Activated effector memory CD4-positive, alpha-beta T cell treated with anti-CD3 and anti-CD28 coated beads, Interleukin-2, amount 50 U/mL, for 16 hours (primary cell): Measurements from ENCODE around the gene NCAM1.

Experiments used
- DNase-seq: peaks from one replicate; pipeline ENCODE4 v3.0.0-alpha.2; 2020

NCAM1 gene

GRCh38 chr11:113141010-113141409 lies 179.8 kb downstream of the NCAM1 start:
- DNase-seq = no peak

- no peak for DNase-seq
These were observed 181.3 kb downstream of the NCAM1 start for GRCh38 chr11:113142508-113142907.

DNA sequence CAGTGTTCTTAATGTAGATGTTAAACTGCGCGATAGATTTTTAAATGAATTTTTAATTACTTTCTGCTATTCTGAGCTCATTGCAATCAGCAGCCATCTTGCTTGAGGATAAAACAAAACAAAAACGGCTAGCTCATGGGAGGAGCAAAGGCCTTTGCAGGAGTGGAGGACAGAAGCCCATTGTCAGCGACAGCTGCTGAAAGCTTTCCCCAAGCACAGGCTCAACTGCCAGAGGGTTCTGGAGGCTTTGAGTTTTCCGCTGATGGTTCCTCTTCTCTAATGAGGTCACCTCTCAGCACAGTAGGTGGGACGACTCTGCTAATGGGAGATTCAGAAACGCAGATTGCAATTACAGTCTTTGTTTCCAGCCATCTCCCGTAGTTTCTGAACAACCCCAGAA lies 186.0 kb downstream of the NCAM1 start:
- DNase-seq = no peak

GRCh38 chr11:113148076-113148475 lies 186.9 kb downstream of the NCAM1 start:
- DNase-seq = no peak

GRCh38 chr11:113148652-113149051 lies 187.4 kb downstream of the NCAM1 start:
- no peak for DNase-seq

- no peak for DNase-seq
These were observed 190.3 kb downstream of the NCAM1 start for GRCh38 chr11:113151521-113151920.

DNA sequence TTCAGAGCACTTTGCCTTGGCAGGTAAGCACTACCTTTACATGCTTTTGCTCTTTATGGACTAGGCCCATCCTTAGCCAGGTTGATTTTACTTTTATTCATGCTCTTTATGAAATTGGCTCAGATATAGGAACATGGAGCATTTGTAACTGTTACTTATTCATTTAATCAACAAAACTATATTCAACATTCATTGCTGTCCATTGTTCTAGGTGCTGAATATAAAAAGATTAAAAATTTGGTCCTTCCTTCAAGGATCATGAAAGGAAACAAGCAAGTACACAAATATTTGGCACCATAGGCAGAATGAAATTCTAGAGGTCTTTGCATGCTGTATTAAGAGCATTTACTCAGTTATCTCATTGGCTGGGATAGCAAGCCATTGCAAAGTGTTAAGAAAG lies 191.3 kb downstream of the NCAM1 start:
- no peak for DNase-seq

DNA sequence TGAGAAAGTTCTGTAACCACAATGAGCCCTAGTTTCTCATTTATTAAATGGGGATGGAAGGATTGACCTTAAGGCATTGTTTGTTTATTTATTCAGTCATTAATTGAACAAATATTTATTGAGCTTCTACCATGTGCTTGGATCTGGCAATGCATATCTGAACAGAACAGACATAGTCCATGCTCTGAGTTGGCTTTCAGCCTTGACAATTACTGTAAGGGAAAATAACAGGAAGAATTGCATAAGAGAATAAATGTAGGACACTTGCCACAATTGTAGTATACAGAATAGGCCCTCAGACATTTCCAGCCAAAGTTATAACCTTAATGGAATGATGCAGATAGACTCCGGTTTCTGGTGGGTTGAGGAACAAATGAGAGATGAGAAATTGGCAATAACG lies 192.6 kb downstream of the NCAM1 start:
- DNase-seq = no peak

DNA sequence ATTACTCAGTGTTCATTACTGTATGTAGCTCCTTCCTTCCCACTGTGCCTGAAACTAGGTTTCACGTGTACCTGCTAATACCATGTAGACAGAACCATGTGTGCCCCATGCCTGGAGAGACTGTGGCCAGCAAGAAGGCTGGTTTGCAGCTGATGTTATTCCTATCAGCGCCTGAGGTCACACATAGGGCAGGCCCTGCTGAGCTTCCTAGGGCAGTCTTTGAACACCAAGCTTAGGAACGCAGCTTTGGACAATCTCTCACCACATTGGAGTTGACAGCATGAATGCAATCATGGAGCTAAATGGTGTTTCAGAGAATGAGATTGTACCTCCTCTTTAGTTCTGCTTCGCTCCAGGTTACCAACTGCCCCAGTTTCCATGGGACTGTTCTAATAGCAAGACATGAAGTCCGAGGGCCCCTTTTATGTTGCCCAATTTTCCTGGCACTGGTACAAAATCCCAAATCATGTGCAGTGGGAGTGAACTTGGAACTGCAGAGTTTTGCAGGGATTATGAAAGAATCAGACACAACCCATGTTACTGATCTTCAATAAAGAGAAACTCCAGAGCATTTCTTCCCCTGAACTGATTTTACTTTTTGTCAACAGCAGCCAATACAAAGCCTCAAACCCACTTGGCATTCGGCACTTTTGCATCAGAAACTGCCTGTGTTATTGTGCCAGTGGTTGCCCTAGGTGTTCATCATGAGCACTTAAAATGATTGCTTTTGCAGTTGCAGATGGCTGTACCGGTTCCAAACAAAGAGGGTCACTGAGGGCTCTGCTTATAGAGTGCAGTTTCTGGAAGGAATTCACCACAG lies 199.0 kb downstream of the NCAM1 start:
- DNase-seq = no peak

DNA sequence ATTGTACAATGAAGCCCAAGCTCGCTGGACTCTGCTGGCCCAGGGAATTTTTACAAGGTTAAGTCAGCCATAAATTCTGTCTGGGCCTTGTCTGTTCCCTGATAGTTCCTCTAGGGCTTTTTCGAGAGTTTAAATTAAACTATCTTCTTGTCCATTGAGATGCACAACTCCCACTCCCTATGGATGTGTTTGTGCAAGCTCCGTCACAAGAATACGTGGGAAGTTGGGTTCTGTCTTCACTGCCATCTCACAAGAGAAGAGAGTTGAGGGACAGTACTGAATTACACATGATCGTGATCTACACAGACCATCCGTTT lies 199.5 kb downstream of the NCAM1 start:
- no peak for DNase-seq

DNA sequence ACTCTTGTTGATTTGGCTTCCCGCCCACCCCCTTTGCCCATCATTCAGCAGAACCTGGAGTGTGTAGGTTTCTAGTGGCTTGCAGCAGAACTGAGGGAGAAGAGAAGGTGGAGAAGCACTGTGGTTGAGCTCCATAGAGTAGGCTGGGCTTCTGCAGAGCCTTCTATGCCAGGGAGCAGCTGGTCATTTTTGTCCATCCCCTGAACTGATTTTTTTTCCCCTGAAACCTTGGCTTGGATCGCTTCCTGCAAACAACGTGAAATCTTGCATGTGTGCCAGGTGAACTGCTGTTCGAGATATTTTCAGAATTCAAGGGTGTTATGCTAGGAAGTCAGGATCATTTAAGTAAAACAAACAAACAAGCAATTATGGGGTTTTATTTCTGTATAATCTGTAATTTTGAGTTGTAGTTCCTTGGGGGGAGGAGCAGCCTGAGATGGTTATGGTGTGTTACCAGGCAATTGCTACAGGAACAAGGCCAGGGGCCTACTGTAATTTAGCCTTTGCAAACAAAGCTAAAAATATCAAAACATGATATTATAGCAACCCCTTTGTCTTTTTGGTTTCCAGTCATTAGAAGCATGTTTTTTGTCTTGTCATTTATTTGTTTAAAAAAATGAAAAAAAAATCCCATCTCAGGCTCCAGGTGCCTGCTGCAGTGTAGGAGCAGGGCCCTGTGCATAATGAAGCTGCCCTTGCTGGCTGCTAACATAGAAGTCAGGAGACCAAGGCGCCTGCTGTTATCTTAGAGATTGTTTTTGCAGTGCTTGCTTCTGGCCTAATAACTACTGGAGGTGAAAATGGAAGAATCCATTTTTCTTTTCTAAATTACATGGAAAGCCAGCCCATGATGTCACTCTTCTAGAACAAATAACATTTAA lies 200.7 kb downstream of the NCAM1 start:
- DNase-seq = no peak

GRCh38 chr11:113162592-113162962 lies 201.4 kb downstream of the NCAM1 start:
- no peak for DNase-seq

DNA sequence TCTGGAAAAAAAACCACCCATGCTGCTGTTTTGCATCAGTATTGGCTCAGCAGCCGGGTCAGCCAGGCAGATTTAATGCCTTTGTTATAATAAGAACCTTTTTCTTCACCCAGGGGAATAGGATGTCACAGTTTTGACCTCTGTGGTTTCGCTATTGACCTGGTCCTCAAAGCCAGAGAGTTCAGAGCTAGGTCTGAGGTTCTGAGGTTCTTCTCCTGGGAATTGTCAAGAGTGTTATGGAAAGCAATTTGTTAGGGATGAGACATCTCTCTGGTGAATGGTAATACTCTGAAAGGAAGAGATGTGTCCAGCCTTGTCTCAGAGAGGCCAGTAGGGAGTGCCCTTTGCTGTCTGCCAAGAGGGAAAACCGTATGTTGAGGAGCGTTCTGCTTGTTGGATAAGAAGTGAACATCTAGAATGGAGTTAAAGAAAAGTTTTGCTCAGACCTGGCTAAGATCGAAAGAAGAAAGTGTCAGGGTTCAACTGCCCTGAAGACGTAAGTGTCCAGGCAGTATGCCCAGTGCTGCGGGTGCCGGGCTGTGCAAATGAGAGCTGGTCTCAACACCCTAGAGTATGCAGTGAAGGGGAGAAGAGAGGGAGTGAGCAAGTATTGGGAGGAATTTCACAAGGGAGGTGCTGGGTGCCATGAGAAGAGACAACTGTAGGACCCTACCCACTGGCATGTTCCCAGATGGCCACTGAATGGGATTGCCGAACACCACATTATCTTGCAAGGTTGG lies 202.2 kb downstream of the NCAM1 start:
- no peak for DNase-seq

DNA sequence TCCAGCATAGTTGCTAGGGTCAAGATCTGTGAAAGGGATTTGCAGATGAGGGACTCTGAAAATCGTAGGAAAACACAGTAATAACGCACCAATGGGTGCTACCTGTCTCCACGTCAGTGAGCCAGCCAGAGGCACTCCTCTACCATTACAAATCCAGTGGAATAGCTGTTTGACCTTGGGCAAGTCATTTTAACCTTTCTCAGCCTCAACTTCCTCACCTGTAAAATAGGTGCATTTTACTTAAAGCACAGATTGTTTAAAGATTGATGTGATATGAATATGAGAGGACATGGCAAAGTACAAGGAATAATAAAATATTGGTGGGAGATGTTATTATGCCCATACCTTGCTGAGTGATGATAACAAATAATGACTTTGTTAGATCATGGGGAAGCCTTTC lies 205.1 kb downstream of the NCAM1 start:
- DNase-seq = no peak

DNA sequence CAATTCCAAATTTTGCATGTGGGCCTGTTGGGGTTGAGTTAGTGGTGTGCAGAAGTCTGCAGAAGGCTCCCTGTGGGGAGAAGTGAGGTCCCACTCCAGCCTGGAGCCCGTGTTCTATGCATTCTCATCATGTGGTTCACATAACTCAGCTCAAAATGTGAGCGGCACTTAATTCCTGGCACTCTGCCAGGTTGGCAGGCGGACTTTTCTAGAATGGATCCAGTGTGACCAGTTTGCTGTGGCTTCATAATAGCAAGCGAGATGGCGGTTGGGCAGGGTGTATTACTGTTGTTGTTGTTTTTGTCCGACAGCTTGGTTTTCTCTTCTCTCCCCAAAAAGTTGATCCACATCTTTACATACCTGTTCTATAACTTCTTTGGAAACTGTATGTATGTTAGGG lies 206.4 kb downstream of the NCAM1 start:
- DNase-seq = no peak

DNA sequence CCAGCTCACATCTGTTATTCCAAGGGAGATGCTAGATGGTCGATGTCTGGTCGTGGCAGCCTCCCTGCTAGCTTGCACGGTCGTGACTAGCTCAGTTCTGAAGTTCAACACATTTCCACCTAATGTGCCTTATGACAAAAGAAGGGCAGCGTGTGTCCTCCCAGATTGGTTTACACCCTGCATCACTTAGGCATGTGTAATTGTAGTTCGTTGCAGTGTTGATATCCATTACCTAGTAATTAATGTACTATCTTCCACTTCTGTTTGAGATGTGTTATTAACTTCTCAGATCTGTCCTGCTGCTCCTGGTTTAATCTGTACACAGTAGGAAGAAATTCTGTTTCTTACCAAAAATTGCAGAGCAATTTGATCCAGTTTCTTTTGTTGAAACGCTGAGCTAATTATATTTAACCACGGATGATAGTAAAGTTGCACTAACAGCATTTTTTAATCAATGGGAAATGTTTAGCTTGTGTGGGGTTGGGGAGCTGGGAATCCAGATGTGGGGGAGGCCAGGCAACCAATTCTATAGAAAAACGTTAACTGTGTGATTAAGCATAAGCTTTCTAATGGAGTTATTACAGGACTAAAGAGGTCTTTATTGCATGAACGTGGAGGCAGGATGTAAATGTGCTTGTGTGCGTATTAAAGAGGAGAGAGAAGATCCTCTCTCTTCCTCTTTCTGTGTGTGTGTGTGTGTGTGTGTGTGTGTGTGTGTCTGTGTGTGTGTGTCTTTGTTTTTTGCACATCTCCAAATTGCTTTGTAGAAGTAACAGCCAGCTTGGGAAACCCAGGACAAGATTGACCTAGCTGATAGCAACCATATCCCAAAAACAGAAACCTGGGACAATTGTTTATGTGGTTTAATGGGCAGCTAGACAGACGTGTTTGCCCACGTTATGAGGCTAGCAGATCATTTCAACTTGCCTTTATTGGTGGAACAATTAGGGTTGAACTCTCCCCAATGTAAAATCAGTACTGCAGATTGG lies 207.4 kb downstream of the NCAM1 start:
- DNase-seq = no peak

- no peak for DNase-seq
These were observed 211.2 kb downstream of the NCAM1 start for GRCh38 chr11:113172382-113172951.

DNA sequence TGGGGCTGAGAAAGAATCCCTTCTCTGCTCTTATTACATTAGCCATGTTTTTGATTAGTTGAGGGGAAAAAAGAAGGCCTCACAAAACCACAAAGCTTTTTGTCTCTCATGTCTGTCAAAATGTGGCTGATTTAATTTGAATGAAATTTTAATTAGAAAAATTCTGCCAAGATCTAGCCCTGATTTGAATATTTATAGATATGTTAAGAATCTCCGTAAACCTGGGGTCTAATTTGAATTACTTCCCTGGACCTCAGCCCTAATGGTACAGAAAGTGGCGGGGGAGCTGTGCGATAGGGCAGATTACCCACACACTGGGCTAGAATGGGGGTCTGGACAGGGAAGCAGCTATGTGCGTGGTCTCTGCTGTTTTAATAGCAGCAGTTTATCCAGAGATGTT lies 211.9 kb downstream of the NCAM1 start:
- DNase-seq = no peak

DNA sequence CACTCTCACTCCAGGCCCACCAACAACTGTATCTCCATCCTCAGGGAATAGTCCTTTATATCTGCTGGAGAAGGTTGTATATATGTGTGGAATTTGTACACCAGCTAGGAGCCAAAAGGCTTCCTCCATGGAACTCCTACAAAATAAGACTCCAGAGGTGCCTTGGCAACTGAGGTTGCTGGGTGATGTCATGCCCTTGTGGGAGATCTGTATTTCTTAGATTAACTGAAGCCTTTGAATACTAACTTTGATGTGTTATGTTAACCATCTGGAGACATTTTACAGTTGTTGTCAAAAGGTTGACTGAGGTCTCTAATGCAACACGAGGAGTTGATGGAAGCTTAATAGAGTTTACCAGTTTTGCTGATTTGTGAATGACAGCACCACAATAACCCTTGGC lies 213.7 kb downstream of the NCAM1 start:
- DNase-seq = no peak

DNA sequence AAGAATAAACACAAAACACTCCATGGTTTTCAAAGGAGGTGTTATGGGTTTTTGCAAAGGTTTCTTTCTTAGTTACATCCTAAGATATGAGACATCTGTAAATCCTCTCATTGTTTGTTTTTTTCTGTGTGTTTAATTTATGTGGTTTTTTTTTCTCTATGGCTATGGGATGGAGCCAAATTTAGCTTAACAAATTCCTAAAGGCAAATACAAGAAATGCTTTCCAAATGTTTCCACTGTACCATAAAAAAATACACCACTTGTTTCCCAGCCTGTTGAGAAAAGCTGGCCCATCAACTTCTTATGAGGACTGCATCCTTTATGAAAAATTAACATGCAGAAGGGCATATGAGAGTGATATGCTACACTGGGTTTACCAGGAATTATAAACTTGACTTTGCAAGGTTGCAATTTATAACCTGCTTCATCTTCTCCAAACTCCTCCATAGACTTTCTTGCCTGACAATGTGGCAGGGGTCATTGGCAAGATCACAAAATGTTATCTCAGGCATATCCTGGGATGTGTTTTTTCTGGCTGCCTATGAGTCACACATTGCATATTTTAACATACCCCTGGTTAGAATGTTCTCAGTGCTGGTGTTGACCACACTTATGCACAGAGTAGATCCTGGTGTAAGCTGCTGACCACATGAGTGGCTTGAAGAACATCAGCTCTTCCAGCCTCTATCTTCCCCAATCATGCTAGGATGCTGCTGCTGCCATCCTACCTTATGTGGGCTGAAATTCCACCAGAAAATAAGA lies 215.6 kb downstream of the NCAM1 start:
- DNase-seq = no peak

DNA sequence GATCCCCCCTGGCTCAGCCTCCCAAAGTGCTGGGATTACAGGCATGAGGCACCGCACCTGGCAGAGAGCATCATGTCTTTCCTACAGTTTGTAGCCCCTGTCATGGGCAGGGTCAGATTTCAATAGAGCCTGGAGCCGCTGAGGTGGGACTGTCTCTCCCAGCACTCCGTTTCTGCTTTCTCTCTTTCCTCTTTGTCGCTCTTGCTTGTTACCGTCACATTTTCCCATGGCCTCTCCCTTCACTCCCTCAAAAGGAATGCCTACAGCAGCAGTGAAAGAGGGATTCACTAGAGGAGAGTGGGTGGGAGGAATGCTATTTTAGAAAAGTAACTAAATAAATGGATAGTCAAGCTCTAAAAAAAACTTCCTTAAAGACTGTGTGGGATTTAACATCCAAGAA lies 216.5 kb downstream of the NCAM1 start:
- DNase-seq = no peak
